ENCODE results near the gene LGALS8. TPM values are rescaled to one million over a fixed set of nuclear protein-coding genes. Genes with fewer than 3 reads are reported as not detected.

The LGALS8 gene
- total RNA-seq, 2 donors from 2014 or later: 33.5 to 58.4 TPM

DNA sequence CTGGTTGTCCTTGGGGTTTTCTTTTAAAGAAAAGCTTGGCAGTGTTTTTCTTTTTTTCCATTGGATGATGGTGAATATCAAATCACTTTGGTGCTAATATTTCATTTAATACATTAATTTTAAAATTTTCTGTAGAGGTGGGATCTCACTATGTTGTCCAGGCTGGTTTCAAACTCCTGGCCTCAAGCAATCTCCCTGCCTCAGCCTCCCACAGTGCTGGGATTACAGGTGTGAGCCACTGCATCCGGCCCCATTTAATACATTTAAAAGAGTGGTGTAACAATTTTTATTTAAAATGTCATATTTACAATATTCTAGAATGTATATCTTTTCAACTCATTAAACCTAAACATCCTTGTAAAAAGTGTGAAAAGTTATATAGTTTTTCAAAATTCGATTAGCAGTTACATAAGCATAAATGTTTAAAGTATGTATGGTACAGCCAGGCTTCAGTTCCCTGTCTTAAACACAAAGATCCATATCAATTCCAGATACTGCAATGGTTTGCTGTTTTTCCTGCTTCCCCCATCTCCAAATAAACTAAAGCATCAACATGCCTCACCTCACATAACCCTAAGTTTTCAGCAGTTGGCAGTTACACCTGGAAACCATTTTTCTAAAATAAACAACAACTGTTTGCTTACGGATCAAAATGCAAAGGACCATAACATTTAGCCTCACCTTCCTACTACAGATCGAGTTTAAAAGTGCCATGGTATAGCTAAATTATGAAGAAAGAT lies 8.9 kb upstream of the LGALS8 start:
- TF ChIP-seq, protein P1, sequence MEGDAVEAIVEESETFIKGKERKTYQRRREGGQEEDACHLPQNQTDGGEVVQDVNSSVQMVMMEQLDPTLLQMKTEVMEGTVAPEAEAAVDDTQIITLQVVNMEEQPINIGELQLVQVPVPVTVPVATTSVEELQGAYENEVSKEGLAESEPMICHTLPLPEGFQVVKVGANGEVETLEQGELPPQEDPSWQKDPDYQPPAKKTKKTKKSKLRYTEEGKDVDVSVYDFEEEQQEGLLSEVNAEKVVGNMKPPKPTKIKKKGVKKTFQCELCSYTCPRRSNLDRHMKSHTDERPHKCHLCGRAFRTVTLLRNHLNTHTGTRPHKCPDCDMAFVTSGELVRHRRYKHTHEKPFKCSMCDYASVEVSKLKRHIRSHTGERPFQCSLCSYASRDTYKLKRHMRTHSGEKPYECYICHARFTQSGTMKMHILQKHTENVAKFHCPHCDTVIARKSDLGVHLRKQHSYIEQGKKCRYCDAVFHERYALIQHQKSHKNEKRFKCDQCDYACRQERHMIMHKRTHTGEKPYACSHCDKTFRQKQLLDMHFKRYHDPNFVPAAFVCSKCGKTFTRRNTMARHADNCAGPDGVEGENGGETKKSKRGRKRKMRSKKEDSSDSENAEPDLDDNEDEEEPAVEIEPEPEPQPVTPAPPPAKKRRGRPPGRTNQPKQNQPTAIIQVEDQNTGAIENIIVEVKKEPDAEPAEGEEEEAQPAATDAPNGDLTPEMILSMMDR (IDR thresholded peaks at IDR 0.05): no peak
- H3K27me3 ChIP-seq: no peaks in the 10 kb centered on the region
- no peak overlapping the region for H3K9ac ChIP-seq (ENCODE audit: low read depth in 2 of 2, low read length in 2 of 2)
- DNase-seq: no peak
- no peaks in the 10 kb centered on the region for H3K36me3 ChIP-seq
- H3K4me1 ChIP-seq: no peaks in the 10 kb centered on the region
- H3K27ac ChIP-seq: no peak overlapping the region
- intact Hi-C loops (cut with DNase I): no loop called here
- H3K4me3 ChIP-seq: no peak overlapping the region
- no peaks in the 10 kb centered on the region for H3K9me3 ChIP-seq

DNA sequence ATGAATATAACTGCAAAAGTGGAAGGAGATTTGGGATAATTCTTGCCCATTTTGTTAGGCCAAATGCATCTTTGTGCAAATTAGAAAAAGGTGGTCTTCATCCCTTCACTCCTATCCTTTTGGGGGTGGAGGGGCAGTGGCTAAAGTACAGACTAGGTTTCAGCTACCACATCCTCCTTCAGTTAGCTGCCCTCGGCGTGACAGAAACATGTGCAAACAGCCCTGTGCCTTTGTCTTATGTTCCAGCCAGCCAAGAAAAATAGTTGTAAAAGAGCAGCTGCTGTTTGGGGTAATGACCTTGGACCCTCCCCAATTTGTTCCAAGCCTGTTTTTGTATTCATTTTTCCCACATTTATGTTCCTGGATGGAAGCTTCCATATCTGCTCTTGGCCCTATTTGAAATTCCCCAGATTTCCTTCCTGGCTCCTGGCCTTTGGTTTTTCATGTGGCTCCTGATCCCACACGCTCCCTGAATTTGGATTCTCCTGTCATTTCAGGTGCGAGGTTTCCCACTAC lies 8.3 kb upstream of the LGALS8 start:
- H3K9me3 ChIP-seq: no peaks in the 10 kb centered on the region
- H3K27me3 ChIP-seq: no peaks in the 10 kb centered on the region
- no peak overlapping the region for H3K4me3 ChIP-seq
- no peak for DNase-seq
- no peak overlapping the region for H3K27ac ChIP-seq
- H3K9ac ChIP-seq (ENCODE audit: low read depth in 2 of 2, low read length in 2 of 2): no peak overlapping the region
- TF ChIP-seq, protein P1 (IDR thresholded peaks at IDR 0.05): no peak
- no peaks in the 10 kb centered on the region for H3K36me3 ChIP-seq
- intact Hi-C loops (cut with DNase I): no loop called here
- no peaks in the 10 kb centered on the region for H3K4me1 ChIP-seq

DNA sequence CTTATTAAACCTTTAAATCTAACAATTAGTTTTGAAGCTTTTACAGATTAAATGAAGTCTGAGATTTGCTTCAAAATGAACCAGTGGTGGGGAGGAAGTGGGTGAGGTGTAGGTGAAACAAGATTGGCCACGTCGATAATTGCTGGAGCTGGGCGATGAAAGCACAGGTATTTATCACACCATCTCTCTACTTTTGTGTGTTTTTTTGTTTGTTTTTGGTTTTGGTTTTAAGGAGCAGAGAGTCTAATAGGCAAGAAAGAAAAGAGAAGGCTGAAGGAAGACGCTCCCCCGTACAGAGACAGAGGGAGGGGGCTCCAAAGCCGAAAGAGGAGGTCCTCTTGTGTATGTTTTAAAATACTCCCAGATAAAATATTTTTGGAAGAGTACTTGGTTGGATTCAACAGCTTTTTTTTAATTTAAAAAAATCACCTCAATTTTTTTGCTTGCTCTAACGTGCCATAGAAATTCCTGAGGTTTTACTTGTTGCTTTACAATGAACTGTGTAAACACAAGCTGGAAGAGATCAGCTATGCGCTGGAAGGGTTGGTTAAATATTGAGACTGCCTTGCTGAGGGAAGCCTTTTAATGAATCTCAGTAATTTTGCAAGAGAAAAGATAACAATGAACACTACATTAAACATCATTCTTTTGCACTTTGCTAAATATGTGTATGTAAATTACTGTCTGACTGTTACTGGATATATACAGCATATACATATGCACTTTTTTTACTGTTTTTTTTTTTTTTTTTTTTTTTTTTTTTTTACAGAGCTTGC lies 6.7 kb upstream of the LGALS8 start:
- Histone ChIP-seq H3K4me1 (no peaks in the 10 kb centered on the region), H3K4me3 (no peak overlapping the region), H3K9me3 (no peaks in the 10 kb centered on the region), H3K27ac (no peak overlapping the region), H3K9ac (ENCODE audit: low read depth in 2 of 2, low read length in 2 of 2) (no peak overlapping the region), H3K36me3 (no peaks in the 10 kb centered on the region), H3K27me3 (no peaks in the 10 kb centered on the region)
- TF ChIP-seq, protein P1 (IDR thresholded peaks at IDR 0.05): no peak
- peak; percentile 24 for DNase-seq
- intact Hi-C loops (cut with DNase I): no loop called here

DNA sequence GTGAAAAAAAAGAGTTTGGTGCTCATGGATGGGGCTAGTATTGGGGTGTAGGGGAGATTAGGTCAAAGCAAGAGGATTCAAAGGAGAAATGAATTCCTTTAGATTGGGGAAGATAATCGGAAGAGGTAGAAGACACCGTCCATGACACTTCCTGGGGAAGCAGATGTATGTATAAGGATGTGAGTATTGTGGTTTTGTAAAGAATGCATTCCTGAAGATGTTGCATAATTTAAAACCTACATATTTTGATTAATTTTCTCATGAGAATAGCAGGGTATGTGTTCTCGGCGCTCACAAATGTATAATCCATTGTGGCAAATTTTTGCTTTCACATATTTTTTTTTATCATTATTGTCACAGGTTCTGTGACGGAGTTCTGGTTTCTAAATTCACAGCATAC lies 5.5 kb upstream of the LGALS8 start:
- no peak overlapping the region for H3K9ac ChIP-seq (ENCODE audit: low read depth in 2 of 2, low read length in 2 of 2)
- no peak for DNase-seq
- intact Hi-C loops (cut with DNase I): no loop called here
- no peaks in the 10 kb centered on the region for H3K36me3 ChIP-seq
- H3K4me3 ChIP-seq: no peak overlapping the region
- TF ChIP-seq, protein P1 (IDR thresholded peaks at IDR 0.05): no peak
- no peaks in the 10 kb centered on the region for H3K4me1 ChIP-seq
- no peak overlapping the region for H3K27ac ChIP-seq
- no peaks in the 10 kb centered on the region for H3K27me3 ChIP-seq
- no peaks in the 10 kb centered on the region for H3K9me3 ChIP-seq

DNA sequence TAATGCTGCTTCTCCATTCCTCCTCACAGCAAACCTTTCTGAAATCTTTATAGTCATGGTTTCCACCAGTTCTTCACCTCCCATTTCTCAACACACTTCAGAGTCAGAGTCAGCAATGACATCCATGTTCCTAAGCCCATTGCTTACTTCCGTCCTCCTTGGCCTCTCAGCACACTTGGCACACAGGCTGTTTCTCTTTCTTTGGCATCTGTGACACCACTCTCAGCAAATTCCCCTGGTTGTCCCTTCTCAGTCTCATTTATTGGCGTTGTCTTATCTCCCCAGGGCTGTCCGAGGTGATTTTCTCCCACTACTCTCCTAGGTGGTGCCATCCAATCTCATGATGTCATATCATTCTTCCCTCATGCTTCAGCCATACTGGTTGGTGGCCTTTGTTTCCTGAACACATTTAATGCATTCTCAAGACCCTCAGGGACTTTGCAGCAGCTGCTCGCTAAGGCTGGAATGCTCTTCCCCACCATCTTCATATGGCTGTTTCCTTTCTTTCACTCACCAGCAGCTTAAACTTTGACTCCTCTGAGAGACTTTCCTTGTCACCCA lies 3.3 kb upstream of the LGALS8 start:
- H3K9me3 ChIP-seq: no peaks in the 10 kb centered on the region
- H3K27me3 ChIP-seq: no peaks in the 10 kb centered on the region
- H3K27ac ChIP-seq: no peak overlapping the region
- no peaks in the 10 kb centered on the region for H3K4me1 ChIP-seq
- TF ChIP-seq, protein P1 (IDR thresholded peaks at IDR 0.05): no peak
- intact Hi-C loops (cut with DNase I): no loop called here
- H3K4me3 ChIP-seq: no peak overlapping the region
- no peak overlapping the region for H3K9ac ChIP-seq (ENCODE audit: low read depth in 2 of 2, low read length in 2 of 2)
- DNase-seq: no peak
- H3K36me3 ChIP-seq: no peaks in the 10 kb centered on the region
